ENCODE data around the gene FAXDC2.

The FAXDC2 gene

DNA sequence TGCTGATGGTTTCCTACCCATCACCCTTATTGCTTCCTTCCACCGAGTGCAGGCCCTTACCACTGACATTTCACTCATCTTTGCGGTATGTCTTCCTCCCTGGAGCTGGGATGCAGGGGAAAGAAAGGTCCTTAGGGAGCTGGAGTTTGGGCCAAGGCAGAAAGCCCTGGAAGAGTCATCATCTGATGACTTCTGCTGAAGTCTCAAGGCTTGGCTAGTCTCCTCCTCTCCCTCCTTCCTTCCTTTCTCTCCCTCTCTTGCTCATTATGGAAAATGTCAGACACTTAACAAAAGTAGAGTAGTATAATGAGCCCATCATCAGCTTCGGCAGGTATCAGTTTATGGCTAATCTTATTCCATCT, 55.2 kb downstream of the FAXDC2 start:
- no peaks in the 10 kb centered on the region for H3K4me1 ChIP-seq (ENCODE audit: control insufficient read depth, low read length)
- no peaks in the 10 kb centered on the region for H3K9me3 ChIP-seq (ENCODE audit: control insufficient read depth, insufficient read depth, low read length)
- H3K27ac ChIP-seq (ENCODE audit: low read depth, low read length) = no peak overlapping the region
- H3K9me2 ChIP-seq (replicated peaks; ENCODE audit: control insufficient read depth, low read length) = no peaks in the 10 kb centered on the region
- H3K27me3 ChIP-seq (ENCODE audit: control insufficient read depth, low read length) = no peaks in the 10 kb centered on the region
- H4K20me1 ChIP-seq (ENCODE audit: control insufficient read depth, insufficient read depth, low read depth, low read length) = peaks cover 9% of the 10 kb centered on the region; the same call in 1 of the 2 replicates
- H3K79me2 ChIP-seq (ENCODE audit: control insufficient read depth, low read length) = peaks cover 70% of the 10 kb centered on the region
- H3K4me2 ChIP-seq (ENCODE audit: low read length) = no peak overlapping the region
- no peak for TF ChIP-seq EZH2phosphoT487 (IDR thresholded peaks at IDR 0.05; ENCODE audit: borderline replicate concordance, low read length)
- no peak overlapping the region for H3K4me3 ChIP-seq (ENCODE audit: low read length)
- H3K36me3 ChIP-seq (ENCODE audit: control insufficient read depth, low read length) = peaks cover 93% of the 10 kb centered on the region
- H3F3A ChIP-seq (ENCODE audit: control insufficient read depth, insufficient read depth) = peaks cover 8% of the 10 kb centered on the region; the same call in 1 of the 2 replicates

DNA sequence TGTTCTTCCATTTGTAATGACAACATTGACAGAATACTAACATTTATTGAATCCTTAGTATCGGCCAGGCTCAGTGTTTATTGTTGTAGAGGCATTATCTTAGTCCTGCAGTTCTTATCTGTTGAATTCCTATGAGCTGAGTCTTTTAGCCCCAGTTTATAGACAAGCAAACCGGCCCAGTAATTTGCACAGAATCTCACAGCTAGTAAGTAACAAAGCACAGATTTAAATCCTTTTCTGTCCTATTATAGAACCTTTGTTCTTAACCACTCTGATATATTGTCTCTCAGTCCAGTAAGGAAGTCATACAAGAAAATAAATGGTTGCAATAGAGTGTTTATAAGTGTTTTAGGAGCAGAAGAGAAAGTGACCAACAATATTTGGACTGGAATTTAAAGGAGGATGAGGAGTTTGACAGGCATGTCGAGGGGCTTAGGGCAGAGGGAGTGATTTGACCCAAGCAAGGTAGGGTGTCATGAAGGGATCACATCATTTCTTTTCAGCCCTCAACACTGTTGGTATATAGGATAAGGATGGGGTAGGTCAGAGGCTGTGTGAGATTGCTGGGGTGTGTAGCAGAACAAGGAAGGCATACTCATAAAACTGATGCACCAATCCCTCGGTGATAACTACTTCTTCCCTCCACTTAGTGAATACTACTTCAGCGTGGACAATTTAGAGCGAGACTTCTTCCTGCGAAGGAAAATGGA, 55.7 kb downstream of the FAXDC2 start:
- no peaks in the 10 kb centered on the region for H3K4me1 ChIP-seq (ENCODE audit: control insufficient read depth, low read length)
- peaks cover 70% of the 10 kb centered on the region for H3K79me2 ChIP-seq (ENCODE audit: control insufficient read depth, low read length)
- no peak overlapping the region for H3K27ac ChIP-seq (ENCODE audit: low read depth, low read length)
- H3K36me3 ChIP-seq (ENCODE audit: control insufficient read depth, low read length) = peaks cover 93% of the 10 kb centered on the region
- H3K9me2 ChIP-seq (replicated peaks; ENCODE audit: control insufficient read depth, low read length) = no peaks in the 10 kb centered on the region
- H3K4me2 ChIP-seq (ENCODE audit: low read length) = no peak overlapping the region
- H3K4me3 ChIP-seq (ENCODE audit: low read length) = no peak overlapping the region
- TF ChIP-seq, protein P1, sequence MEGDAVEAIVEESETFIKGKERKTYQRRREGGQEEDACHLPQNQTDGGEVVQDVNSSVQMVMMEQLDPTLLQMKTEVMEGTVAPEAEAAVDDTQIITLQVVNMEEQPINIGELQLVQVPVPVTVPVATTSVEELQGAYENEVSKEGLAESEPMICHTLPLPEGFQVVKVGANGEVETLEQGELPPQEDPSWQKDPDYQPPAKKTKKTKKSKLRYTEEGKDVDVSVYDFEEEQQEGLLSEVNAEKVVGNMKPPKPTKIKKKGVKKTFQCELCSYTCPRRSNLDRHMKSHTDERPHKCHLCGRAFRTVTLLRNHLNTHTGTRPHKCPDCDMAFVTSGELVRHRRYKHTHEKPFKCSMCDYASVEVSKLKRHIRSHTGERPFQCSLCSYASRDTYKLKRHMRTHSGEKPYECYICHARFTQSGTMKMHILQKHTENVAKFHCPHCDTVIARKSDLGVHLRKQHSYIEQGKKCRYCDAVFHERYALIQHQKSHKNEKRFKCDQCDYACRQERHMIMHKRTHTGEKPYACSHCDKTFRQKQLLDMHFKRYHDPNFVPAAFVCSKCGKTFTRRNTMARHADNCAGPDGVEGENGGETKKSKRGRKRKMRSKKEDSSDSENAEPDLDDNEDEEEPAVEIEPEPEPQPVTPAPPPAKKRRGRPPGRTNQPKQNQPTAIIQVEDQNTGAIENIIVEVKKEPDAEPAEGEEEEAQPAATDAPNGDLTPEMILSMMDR (IDR thresholded peaks at IDR 0.05; ENCODE audit: low read depth, low read length, poor library complexity, severe bottlenecking) = no peak
- no peak for TF ChIP-seq EZH2phosphoT487 (IDR thresholded peaks at IDR 0.05; ENCODE audit: borderline replicate concordance, low read length)
- peaks cover 8% of the 10 kb centered on the region; the same call in 1 of the 2 replicates for H3F3A ChIP-seq (ENCODE audit: control insufficient read depth, insufficient read depth)
- no peaks in the 10 kb centered on the region for H3K9me3 ChIP-seq (ENCODE audit: control insufficient read depth, insufficient read depth, low read length)
- H4K20me1 ChIP-seq (ENCODE audit: control insufficient read depth, insufficient read depth, low read depth, low read length) = peaks cover 11% of the 10 kb centered on the region; the same call in 1 of the 2 replicates
- H3K27me3 ChIP-seq (ENCODE audit: control insufficient read depth, low read length) = no peaks in the 10 kb centered on the region

DNA sequence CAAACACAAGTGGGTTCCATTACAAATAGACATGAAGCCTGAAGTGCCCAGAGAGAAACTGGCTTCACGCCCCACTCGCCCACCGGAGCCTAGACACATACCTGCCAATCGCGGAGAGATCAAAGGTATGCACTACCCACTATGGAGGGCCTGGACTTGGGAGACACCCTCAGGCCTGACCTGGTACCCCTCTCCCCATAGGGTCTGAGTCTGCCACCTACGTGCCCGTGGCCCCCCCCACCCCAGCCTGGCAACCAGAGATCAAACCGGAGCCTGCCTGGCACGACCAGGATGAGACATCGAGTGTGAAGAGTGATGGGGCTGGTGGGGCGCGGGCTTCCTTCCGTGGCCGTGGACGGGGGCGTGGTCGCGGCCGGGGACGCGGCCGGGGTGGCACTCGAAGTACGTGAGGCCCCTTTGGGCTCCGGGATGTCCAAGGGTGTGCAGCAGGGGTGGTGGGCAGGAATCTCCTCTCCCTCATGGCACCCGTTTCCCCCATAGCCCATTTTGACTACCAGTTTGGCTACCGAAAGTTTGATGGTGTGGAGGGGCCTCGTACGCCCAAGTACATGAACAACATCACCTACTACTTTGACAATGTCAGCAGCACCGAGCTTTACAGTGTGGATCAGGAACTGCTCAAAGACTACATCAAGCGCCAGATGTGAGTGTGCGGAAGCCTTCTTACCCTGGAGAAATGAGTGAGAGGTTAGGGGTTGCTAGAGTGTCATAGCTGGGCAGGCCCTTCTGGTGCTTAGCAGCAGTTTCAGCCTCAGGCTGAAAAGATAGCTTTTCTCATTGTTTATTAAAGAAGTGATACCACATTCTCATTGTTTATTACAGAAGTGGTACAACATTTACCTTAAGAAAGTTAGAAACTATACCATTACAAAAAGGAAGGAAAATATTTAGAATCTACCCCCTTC, 56.5 kb downstream of the FAXDC2 start:
- Histone ChIP-seq H3F3A (ENCODE audit: control insufficient read depth, insufficient read depth) (peaks cover 8% of the 10 kb centered on the region; the same call in 1 of the 2 replicates), H3K36me3 (ENCODE audit: control insufficient read depth, low read length) (peaks cover 89% of the 10 kb centered on the region), H3K79me2 (ENCODE audit: control insufficient read depth, low read length) (peaks cover 74% of the 10 kb centered on the region), H3K4me3 (ENCODE audit: low read length) (no peak overlapping the region), H4K20me1 (ENCODE audit: control insufficient read depth, insufficient read depth, low read depth, low read length) (peaks cover 11% of the 10 kb centered on the region; the same call in 1 of the 2 replicates), H3K9me3 (ENCODE audit: control insufficient read depth, insufficient read depth, low read length) (no peaks in the 10 kb centered on the region), H3K9me2 (replicated peaks; ENCODE audit: control insufficient read depth, low read length) (no peaks in the 10 kb centered on the region), H3K4me1 (ENCODE audit: control insufficient read depth, low read length) (no peaks in the 10 kb centered on the region), H3K4me2 (ENCODE audit: low read length) (no peak overlapping the region), H3K27ac (ENCODE audit: low read depth, low read length) (no peak overlapping the region), H3K27me3 (ENCODE audit: control insufficient read depth, low read length) (no peaks in the 10 kb centered on the region)
- no peak for TF ChIP-seq EZH2phosphoT487 (IDR thresholded peaks at IDR 0.05; ENCODE audit: borderline replicate concordance, low read length)
- TF ChIP-seq, protein P1 (IDR thresholded peaks at IDR 0.05; ENCODE audit: low read depth, low read length, poor library complexity, severe bottlenecking) = no peak
